GM18498 (cell line): Measurements from ENCODE around the gene TOP3B.

Source experiments
- ATAC-seq: cut with Tn5 transposase; IDR thresholded peaks from one replicate; pipeline ENCODE4 v1.9.1; 2021; ENCODE audit warnings: mild to moderate bottlenecking, moderate library complexity; ENCODE audit not compliant: unreplicated experiment

TOP3B gene

DNA sequence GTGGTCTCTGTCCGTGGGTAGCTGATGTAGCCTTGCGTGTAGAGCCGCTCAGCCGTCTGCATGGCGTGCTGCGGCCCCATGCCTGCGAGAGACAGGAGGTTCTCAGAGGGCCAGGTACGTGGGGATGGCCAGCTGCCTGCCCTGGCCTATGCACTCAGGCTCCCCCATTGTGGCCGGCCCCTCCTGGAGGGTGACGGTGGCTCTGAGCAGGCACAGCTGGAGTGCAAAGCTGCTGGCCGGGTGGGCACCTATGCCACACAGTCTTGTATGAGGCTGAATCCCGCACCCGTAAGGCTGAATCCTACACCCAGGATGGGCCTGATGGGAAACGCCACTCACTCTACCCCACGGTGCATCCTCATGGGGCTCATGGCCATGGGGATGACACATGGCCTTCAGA, 18.4 kb downstream of the TOP3B start:
- ATAC-seq: no peak

DNA sequence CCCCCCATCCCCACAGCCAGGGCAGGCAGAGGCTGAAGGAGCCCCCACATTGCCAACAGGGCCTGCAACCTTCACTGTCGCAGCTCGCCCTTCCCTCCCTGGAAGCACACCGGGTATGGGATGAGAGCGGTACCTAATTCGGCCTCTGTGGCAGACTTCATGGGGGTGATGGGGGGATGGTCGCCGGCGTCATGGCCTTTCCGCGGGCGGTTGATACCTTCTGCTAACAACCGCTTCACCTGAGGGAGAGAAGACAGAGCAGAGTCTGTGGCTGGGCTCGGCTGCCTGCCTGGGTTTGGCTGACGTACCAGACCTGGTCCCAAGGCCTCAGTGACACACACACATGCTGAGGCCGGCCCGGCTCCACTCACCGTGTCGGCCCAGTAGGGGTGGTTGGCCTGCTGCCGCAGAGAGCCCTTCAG, 18.8 kb downstream of the TOP3B start:
- ATAC-seq: no peak

- ATAC-seq: no peak
Observed at GRCh38 chr22:21963286-21963685, 19.3 kb downstream of the TOP3B start.

GRCh38 chr22:21962655-21962949, 20.0 kb downstream of the TOP3B start:
- no peak for ATAC-seq

GRCh38 chr22:21961886-21962654, 20.5 kb downstream of the TOP3B start:
- ATAC-seq: no peak

GRCh38 chr22:21961127-21961867, 21.3 kb downstream of the TOP3B start:
- no peak for ATAC-seq

- ATAC-seq: no peak
Observed at GRCh38 chr22:21960200-21961126, 22.1 kb downstream of the TOP3B start.

DNA sequence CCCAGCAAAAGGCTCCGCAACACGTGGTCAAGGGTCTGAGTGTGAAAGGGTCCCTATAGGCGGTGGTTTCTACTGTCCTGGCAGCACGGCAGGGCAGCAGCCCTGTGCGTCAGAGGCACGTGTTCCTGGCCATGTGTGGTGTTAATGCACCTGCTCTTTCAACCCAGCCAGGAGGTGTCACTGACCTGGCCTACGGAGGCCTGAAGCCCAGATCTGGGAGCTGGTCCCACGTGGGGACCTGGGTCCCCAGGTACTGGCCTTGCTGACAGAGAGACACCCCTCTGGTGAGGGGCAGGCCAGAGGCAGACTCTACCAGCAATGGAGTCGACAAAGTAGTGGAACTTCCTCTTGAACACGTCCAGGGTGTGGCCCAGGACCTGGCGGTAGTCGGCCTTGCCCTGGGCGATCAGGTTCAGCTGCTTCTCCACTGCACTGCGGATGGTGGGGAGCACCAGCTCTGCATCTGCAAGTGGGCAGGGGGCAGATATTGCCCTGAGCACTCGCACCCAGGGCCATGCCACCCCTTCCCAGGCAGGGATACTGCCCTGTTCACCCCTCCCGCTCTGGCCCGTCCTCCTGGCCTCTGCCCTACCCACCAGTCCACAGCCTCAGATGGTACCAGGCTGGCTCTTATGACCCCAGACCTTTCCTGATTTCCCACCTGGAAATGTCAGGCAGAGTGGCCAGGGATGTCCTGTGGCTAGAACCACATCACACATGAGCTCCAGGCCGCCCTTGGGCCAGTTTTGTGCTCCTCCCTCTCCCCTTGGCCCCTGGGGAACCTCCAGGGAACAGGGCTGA, 23.1 kb downstream of the TOP3B start:
- no peak for ATAC-seq

DNA sequence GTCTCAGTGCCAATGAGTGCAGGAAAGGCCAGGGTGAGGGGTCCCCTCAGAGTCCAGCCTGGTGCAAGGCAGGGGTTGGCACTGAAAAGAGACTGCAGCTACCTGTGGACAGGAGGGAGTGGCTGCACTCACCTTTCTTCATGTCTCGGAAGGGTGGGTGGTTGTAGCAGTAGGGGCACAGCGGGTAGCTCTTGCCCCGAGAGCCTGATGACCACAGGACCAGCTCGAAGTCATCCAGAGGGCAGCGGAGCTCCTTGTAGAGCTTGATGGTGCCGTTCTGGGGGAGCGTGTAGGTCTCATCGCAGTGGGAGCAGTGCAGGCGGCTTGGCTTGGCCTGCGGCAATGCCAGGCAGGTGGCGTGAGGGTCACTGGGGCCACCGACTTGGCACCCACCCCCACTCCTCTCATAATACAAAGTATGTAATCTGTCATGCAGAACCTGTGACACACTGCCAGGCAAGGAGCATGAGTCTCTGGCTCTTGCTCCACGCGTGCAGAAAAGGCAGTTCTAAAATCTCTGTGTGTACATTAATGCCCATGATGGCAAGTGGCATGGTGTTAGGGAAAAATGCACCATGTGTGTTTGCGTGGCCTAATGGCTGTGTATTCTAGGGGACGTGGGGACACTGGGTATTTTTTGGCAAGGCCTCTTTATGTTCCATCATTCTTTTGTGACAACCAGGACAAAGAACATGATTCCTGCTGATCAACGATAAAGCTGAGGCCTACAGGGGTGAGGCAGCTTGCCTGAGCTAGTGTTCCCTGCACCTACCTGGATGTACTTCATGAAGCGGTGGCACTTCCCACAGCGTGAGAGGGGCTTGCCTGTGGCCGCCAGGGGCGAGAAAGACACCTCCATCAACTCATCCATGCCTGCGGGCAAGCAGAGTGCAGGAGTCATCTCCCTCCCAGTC, 24.0 kb downstream of the TOP3B start:
- ATAC-seq: no peak

- peak; percentile 78 for ATAC-seq
Observed at GRCh38 chr22:21952586-21953571, 29.7 kb downstream of the TOP3B start, which contains the start of gene PPM1F. Gene PPM1F, minus strand, starts transcription at chr22:21952848. Its CDS starts 6,800 bp downstream, at chr22:21946048.

- ATAC-seq: no peak
Observed at GRCh38 chr22:21951931-21952465, 30.6 kb downstream of the TOP3B start.

DNA sequence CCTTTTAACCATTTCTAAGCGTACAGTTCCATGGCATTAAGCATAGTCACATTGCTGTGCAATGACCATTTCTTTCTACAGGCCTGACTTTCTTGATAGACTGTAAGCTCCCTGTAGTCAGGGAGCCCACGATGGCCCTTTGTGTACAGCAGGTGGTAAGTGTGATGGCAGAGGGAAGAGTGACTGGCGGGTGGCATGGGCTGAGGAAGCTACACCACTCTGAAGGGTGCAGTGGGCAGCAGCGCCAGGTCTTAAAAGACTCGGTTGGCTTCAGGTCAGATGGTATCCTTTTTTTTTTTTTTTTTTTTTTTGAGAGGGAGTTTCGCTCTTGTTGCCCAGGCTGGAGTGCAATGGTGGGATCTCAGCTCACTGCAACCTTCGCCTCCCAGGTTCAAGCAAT, 31.5 kb downstream of the TOP3B start:
- no peak for ATAC-seq

DNA sequence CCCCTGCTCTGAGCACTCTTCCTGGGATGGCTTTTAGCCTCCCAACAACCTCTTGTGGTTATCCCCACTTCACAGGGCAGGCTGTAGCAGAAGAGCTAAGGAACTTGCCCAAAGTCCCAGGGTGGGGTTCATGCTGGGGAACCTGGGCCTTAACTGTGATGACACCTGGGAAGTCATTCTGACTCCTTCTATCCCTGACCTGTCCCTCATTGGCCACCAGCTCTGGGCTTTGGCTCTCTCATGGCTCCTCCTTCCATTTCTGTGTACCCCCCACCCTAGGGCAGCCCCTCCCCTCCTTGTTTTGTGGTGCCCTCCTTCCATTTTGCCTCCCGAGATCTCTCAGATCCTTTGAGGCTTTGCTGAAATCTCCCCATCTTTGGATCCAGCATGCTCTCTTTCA, 32.6 kb downstream of the TOP3B start:
- no peak for ATAC-seq

DNA sequence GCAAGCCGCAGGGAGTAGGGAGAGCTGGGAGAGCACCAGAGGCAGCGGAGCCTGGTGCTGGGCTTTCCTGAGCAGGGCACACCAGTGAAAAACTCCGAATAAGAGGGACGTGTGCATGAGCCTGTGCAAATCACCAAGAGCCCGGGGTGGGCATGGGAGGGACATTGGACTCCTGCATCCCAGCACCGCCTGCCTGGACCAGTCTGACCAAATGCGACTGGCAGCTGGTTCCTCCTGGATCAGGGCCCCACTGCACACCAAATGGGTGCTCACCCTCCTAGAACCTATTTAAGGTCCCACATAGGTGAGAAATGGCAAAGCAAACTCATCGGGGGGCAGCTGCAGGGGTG, 33.0 kb downstream of the TOP3B start:
- ATAC-seq: no peak

GRCh38 chr22:21948824-21949568, 33.6 kb downstream of the TOP3B start:
- ATAC-seq: no peak

GRCh38 chr22:21948390-21948789, 34.2 kb downstream of the TOP3B start:
- ATAC-seq: no peak
